ENCODE results near the gene PRR13.

Gene PRR13

DNA sequence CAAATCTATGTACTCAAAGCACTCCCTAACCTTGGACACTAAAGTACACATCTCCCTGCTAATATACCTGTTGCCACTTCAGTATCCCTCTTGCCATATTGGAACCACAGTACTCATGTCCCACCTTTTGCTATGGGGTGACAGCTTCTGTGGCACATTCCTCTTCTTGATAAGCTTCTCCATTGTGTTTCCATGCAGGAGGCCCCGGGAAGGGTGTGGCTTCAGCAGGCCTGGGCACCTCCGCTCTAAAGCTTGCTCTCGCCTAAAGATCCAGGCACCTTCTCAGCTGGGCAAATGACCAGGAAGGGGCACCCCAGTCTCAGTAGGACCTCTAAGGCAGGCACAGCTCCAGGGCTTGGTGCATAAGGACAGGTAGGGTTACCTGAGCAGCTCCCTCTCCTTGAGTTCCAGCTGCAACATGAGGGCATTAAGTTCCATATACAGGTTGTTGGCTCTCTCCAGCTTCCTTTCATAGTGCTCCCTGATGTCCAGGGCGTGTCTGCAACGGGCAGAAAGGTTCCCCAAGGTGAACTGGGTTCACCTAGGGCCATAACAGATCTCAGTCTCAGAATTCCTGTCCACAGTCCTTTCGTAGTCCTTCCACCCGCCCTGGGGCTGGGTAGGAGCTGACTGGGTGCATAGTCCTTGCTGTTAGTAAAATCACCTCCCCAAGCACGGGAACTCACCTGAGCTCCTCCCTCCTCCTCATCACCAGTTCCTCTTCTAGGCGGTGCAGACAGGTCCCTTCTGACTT, 41.9 kb downstream of the PRR13 start:
- Mint-ChIP-seq H3K4me3 (peak overlapping the region in 1 of 2 donors; percentile 17), H3K4me1 (ENCODE audit: low read depth in 2 of 2) (peaks cover 13 to 20% of the 10 kb centered on the region in 2 donors), H3K36me3 (ENCODE audit: insufficient read depth) (peaks cover 96% of the 10 kb centered on the region), H3K27ac (peak overlapping the region in 1 of 2 donors; percentile 82), H3K27me3 (no peaks in the 10 kb centered on the region), H3K9me3 (no peaks in the 10 kb centered on the region)
- DNase-seq (no peak), ATAC-seq (replicated peaks) (no peak)

DNA sequence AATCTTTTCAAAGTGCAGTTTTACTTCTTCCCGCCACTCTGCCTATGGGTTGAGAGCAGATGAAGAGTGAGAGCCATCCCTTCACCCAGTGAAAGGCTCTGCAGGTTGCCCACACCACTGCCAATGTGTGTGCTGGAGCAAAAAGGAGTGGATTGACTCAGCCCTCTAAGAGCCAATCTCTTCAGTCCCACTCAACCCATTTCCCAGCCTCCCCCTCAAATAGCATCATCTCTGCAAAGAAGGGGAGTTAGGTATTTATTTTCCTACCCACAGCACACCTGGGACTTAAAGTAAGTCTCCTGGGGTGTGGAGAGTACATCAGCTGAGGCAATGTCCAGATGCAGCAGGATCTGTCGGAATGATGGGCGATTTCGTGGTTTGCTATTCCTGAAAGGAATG, 42.4 kb downstream of the PRR13 start:
- Mint-ChIP-seq H3K27ac (peak overlapping the region in 1 of 2 donors; percentile 82), H3K4me3 (peak overlapping the region in 1 of 2 donors; percentile 17), H3K27me3 (no peaks in the 10 kb centered on the region), H3K4me1 (ENCODE audit: low read depth in 2 of 2) (peaks cover 13 to 20% of the 10 kb centered on the region in 2 donors), H3K9me3 (no peaks in the 10 kb centered on the region), H3K36me3 (ENCODE audit: insufficient read depth) (peaks cover 93% of the 10 kb centered on the region)
- DNase-seq (no peak), ATAC-seq (replicated peaks) (no peak)

DNA sequence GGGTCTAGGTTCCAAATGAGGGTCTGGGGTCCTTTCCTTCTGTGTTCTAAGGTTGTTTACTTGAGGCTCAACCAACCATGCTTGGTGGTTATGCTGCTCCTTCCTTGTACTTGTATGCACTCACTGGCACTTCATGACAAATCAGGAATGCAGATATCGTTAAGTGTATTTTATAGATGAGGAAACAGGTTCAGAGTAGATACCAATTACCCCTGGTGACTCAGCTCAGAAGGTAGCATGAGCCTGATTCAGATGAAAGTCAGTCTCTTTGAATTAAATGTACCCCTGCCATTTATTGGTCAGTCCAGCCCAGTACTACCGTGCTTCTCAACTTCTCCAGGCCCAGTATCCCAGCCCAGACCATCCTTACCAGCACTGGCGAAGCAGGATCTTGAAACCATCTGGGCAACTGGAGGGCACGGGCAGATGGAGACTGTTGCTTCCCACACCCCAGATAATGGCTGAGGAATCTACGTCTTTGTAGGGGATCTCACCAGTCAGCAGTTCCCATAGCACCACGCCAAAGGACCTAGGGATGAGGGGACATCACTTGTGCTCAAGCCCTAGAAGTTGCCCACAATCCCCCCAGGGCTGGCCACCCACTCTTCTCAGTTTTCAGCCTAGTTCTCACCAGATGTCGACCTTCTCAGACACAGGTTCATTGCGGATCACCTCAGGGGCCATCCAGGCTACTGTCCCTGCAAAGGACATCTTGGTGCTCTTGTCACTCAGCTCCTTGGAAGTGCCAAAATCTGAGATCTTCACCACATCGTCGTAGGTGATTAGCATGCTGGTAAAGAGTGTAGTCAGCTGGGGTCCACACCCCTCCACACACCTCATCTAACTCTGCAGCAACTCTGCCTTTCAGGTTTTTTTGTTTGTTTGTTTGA, 43.4 kb downstream of the PRR13 start:
- no peaks in the 10 kb centered on the region for H3K27me3 Mint-ChIP-seq
- DNase-seq (no peak), ATAC-seq (replicated peaks) (no peak)
- H3K4me1 Mint-ChIP-seq (ENCODE audit: low read depth in 2 of 2) = peaks cover 13 to 20% of the 10 kb centered on the region in 2 donors
- H3K27ac Mint-ChIP-seq = peak overlapping the region in 1 of 2 donors; percentile 86
- no peaks in the 10 kb centered on the region for H3K9me3 Mint-ChIP-seq
- peak overlapping the region in 1 of 2 donors; percentile 36 for H3K4me3 Mint-ChIP-seq
- peaks cover 93% of the 10 kb centered on the region for H3K36me3 Mint-ChIP-seq (ENCODE audit: insufficient read depth)

DNA sequence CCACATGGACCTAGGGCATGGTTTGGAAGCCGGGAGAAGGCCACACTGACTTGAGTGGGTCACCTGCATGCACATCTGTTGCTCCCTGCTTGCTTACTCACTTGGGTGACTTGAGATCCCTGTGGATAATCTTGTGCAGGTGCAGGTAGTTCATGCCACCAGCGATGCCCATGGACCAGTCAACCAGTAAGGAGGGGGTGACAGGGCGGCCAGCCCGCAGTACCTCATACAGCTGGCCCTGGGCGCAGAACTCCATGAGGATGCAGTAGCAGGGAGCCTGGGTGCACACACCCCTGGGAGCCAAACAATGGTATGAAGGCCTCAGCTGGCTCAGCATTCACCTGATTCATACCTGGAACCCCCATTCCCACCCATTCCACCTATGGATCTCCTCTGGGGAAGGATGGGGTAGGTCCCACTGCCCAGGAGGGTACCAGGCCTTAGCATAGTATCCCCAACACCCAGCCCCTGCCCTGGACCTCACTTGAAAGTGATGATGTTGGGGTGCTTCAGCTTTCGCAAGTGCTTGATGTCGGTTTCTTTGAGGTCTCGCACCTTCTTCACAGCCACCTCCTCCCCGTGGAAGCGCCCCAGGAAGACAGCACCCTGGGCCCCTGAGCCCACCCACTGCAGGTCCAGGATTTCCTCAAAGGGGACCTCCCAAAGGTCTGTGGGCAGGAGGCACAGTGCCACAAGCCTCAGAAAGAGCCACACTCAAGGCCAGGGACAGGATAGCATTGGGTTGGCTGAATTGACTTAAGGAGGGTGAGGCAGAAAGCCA, 44.6 kb downstream of the PRR13 start:
- no peak overlapping the region for H3K4me3 Mint-ChIP-seq
- H3K4me1 Mint-ChIP-seq (ENCODE audit: low read depth in 2 of 2) = peaks cover 13 to 20% of the 10 kb centered on the region in 2 donors
- no peaks in the 10 kb centered on the region for H3K27me3 Mint-ChIP-seq
- H3K9me3 Mint-ChIP-seq = no peaks in the 10 kb centered on the region
- ATAC-seq (replicated peaks) = peak; percentile 31
- DNase-seq = no peak
- peak overlapping the region; percentile 86 to 91 for H3K27ac Mint-ChIP-seq
- H3K36me3 Mint-ChIP-seq (ENCODE audit: insufficient read depth) = peaks cover 91% of the 10 kb centered on the region

DNA sequence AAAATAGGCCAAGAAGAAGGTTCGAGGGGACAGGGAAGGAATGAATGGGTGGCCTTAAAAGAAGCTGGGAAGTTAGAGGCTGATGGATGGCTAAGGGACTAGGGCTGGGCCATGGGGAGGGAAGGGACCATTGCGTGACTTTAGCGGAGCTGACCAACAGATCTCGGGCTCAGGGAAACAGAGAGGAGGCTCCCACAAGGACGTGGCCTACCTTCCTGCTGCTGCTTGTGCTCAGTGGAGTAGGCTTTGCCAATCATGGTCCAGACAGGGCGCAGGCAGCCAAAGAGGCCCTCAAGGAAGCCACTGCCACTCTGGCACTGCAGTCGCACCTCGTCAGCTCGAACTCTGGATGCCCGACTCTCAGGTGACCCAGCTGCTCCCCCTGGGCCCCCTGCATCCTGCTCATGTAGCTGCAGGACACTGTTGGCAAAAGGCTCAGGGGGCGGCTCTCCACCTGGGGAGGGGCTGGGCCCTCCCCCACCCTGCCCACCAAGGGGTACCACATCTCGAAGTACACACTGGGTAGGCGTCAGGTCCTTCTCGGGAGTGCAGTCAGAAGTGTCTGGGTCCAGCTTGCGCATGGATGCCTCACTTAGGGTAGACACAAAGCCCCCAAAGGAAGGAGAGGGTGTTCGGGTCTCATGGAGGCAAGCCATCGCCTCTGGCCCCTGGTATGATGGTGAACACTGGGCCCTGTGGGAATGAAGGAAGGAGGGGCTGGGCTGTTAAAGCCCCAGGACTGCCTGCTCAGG, 45.4 kb downstream of the PRR13 start:
- Mint-ChIP-seq H3K4me3 (no peak overlapping the region), H3K27me3 (no peaks in the 10 kb centered on the region), H3K9me3 (no peaks in the 10 kb centered on the region), H3K36me3 (ENCODE audit: insufficient read depth) (peaks cover 86% of the 10 kb centered on the region), H3K27ac (peak overlapping the region; percentile 86 to 91), H3K4me1 (ENCODE audit: low read depth in 2 of 2) (peaks cover 13 to 22% of the 10 kb centered on the region in 2 donors)
- DNase-seq (no peak), ATAC-seq (replicated peaks) (no peak)

DNA sequence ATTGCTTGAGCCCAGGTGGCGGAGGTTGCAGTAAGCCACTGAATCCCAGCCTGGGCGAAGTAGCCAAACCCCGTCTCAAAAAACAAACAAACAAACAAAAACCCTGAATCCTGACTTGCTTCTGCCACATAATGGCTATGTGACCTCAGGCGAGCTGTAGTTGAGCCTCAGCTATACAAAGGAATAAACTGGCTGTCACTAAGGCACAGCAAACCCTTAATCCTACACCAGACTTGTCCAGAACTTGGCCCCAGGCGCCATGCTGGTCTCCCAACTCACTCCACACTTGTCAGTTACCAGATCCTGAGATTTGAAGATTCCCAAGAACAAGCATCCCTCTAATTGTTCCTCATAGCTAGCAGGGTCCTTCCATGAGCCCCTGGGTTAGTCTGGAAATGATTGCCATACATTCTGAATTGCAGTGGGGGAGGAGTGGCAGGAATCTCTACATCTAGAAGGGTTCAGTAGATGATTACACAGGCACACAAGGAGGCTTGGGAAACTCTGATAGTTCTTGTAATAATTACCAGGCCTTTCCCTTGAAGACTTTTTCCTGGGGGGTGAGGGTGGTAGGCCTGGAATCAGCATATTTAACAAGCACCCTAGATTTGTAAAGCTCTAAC, 47.8 kb downstream of the PRR13 start:
- ATAC-seq (replicated peaks) = no peak
- Mint-ChIP-seq H3K4me3 (no peak overlapping the region), H3K27ac (peak overlapping the region in 1 of 2 donors; percentile 57), H3K27me3 (no peaks in the 10 kb centered on the region), H3K4me1 (ENCODE audit: low read depth in 2 of 2) (peaks cover 28 to 37% of the 10 kb centered on the region in 2 donors), H3K9me3 (no peaks in the 10 kb centered on the region), H3K36me3 (ENCODE audit: insufficient read depth) (peaks cover 77% of the 10 kb centered on the region)
- no peak for DNase-seq

DNA sequence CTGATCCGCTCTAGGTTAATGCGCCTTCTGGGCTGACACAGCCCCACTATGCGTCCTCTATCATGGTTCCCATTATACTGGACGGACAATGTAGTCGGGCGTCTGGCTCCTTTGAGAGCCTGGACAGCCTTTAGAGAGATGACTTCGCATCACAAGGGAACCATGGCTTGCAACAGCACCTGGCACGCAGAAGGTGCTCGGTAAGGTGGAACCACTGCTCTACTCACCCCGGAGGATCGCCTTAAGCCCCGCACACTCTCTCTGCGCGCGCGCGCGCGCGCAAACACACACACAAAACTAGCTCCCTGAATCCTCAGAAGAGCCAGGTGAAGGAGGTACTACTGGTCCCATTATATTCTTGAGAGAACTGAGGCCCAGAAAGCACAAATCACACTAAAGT, 50.7 kb downstream of the PRR13 start:
- no peak for DNase-seq
- Mint-ChIP-seq H3K9me3 (no peaks in the 10 kb centered on the region), H3K4me1 (ENCODE audit: low read depth in 2 of 2) (peaks cover 25 to 31% of the 10 kb centered on the region in 2 donors), H3K4me3 (peak overlapping the region; percentile 86 to 88), H3K27ac (peak overlapping the region; percentile 87 to 88), H3K27me3 (no peaks in the 10 kb centered on the region), H3K36me3 (ENCODE audit: insufficient read depth) (peaks cover 52% of the 10 kb centered on the region)
- no peak for ATAC-seq (replicated peaks)

DNA sequence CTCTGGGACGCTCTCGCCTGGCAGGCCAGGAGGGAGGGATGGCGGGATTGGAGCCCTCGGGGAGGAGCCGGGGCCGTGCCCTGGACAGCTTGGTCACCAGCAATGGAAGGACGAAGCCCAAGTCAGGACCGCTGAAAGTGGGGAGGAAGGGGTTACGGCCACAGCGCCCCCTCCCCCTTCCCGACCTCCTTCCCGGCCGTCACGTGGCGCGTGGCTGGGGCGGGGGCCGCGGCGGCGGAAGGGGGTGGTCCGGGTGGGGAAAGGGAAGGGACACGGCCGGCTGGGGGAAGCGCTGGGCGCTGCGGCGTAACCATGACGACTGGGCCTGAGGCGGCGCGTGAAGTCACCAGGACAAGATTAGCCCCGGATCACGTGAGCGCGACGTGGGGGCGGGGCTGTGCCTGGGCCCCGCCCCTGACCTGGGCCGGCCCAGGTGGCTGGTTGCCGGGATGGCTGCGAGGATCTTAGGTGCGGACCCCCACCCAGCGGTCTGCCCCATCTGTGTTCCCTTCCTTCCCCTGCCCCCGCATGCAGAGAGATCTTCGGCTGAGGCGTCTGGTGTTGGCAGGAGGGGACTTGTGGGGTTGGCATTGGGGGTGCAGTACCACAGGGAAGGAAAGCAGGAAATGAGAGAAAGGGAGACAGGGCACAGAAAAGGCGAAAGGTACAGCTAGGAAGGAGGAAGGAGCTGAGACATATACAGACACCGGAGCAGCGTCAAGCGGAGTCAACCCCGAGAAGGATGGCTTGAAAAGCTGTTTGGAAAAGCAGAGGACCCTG, 51.5 kb downstream of the PRR13 start:
- peaks cover 24 to 26% of the 10 kb centered on the region in 2 donors for H3K4me1 Mint-ChIP-seq (ENCODE audit: low read depth in 2 of 2)
- peaks cover 43% of the 10 kb centered on the region for H3K36me3 Mint-ChIP-seq (ENCODE audit: insufficient read depth)
- DNase-seq = peak; percentile 76 to 84 (median 82)
- peak overlapping the region; percentile 87 to 88 for H3K27ac Mint-ChIP-seq
- H3K9me3 Mint-ChIP-seq = no peaks in the 10 kb centered on the region
- no peaks in the 10 kb centered on the region for H3K27me3 Mint-ChIP-seq
- H3K4me3 Mint-ChIP-seq = peak overlapping the region; percentile 86 to 88
- ATAC-seq (replicated peaks) = peak; percentile 98

DNA sequence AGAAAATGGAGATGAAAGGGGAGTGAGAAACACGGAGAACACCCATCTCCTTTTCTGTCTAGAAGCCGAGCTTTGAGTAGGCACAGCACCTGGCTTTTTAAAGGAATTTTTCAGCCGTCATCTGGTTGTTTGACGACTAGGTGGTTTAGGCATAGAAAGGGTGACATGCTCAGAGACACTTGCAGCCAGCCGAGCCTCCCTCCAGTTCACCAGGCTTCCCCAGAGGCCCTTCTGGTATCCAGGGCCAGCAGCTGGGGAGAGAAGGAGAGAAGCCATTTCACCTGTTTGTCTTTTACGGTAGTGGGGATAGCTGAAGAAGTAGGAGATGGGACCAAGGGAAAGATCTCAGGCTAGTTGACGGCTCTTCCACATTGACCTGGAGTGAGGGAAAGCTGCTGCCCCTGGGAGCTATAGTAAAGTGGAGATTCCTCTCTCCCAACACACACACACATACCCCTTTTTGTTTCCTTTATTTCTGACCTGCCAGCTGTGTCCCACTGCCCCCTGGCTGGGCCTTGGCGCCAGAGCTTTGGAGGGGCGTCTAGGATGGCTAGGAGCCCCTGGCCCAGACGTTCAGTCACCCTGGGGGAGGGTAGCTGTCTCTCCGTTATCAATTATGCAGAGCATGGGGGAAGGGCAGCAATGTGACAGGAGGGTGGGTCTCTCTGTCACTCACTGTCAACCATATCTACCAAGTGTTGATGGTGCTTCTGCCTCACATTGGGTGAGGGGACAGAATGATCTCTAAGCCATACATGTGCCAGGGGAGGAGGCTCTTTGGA, 52.3 kb downstream of the PRR13 start:
- Mint-ChIP-seq H3K27ac (peak overlapping the region; percentile 87 to 88), H3K4me1 (ENCODE audit: low read depth in 2 of 2) (peaks cover 30 to 31% of the 10 kb centered on the region in 2 donors), H3K27me3 (no peaks in the 10 kb centered on the region), H3K9me3 (no peaks in the 10 kb centered on the region), H3K36me3 (ENCODE audit: insufficient read depth) (peaks cover 44% of the 10 kb centered on the region), H3K4me3 (peak overlapping the region; percentile 86 to 88)
- DNase-seq (no peak), ATAC-seq (replicated peaks) (no peak)

All from effector memory CD8-positive, alpha-beta T cell (primary cell).